ENCODE measurements around the gene POU5F1. TPM values are rescaled to one million over a fixed set of nuclear protein-coding genes. Genes with fewer than 3 reads are reported as not detected.

POU5F1 gene
- total and polyA plus RNA-seq, 2 experiments from 2014 or later: 1.6 TPM; not detected in 1

GRCh38 chr6:31162463-31163165 is 7.9 kb downstream of the POU5F1 start:
- Histone ChIP-seq H3K36me3 (no peaks in the 10 kb centered on the region), H3K4me3 (no peak overlapping the region), H3K27me3 (no peaks in the 10 kb centered on the region), H3K27ac (no peak overlapping the region), H3K4me1 (ENCODE audit: low read depth) (no peaks in the 10 kb centered on the region), H3K9me3 (ENCODE audit: low read depth) (no peaks in the 10 kb centered on the region)
- no peak for DNase-seq (ENCODE audit: low read depth in 1 of 2, low spot score in 1 of 2)
- TF ChIP-seq CTCF (IDR thresholded peaks at IDR 0.05; ENCODE audit: low read depth, low read length): no peak

DNA sequence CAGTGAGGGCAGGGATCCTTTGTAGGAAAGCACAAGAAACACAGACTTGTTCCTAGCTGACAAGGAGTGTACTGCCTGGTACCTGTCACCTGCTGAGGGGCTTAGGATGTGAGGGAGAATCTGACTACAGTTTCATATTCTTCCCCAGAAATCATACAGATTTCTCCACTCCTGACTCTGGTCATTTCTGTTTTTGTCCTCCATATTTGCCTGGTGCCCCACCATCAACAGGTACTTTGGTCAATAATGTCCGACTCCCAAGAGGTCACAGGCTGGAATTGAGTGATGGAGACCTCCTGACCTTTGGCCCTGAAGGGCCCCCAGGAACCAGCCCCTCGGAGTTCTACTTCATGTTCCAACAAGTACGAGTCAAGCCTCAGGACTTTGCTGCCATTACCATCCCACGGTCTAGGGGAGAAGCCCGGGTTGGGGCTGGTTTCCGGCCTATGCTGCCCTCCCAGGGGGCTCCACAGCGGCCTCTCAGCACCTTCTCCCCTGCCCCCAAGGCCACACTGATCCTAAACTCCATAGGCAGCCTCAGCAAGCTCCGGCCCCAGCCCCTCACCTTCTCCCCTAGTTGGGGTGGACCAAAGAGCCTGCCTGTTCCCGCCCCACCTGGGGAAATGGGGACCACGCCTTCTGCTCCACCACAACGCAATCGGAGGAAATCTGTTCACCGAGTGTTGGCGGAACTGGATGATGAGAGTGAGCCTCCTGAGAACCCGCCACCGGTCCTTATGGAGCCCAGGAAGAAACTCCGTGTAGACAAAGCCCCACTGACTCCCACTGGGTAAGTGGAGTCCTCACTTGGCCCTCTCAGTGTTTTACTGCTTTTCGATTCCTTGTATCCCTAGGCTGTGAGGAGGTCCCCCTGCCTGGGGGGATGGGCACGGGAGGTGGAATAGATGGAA is 9.0 kb downstream of the POU5F1 start:
- DNase-seq (ENCODE audit: low read depth in 1 of 2, low spot score in 1 of 2): no peak
- H3K27ac ChIP-seq: no peak overlapping the region
- H3K27me3 ChIP-seq: no peaks in the 10 kb centered on the region
- no peak overlapping the region for H3K4me3 ChIP-seq
- H3K9me3 ChIP-seq (ENCODE audit: low read depth): no peaks in the 10 kb centered on the region
- H3K4me1 ChIP-seq (ENCODE audit: low read depth): no peaks in the 10 kb centered on the region
- TF ChIP-seq CTCF (IDR thresholded peaks at IDR 0.05; ENCODE audit: low read depth, low read length): no peak
- H3K36me3 ChIP-seq: no peaks in the 10 kb centered on the region

DNA sequence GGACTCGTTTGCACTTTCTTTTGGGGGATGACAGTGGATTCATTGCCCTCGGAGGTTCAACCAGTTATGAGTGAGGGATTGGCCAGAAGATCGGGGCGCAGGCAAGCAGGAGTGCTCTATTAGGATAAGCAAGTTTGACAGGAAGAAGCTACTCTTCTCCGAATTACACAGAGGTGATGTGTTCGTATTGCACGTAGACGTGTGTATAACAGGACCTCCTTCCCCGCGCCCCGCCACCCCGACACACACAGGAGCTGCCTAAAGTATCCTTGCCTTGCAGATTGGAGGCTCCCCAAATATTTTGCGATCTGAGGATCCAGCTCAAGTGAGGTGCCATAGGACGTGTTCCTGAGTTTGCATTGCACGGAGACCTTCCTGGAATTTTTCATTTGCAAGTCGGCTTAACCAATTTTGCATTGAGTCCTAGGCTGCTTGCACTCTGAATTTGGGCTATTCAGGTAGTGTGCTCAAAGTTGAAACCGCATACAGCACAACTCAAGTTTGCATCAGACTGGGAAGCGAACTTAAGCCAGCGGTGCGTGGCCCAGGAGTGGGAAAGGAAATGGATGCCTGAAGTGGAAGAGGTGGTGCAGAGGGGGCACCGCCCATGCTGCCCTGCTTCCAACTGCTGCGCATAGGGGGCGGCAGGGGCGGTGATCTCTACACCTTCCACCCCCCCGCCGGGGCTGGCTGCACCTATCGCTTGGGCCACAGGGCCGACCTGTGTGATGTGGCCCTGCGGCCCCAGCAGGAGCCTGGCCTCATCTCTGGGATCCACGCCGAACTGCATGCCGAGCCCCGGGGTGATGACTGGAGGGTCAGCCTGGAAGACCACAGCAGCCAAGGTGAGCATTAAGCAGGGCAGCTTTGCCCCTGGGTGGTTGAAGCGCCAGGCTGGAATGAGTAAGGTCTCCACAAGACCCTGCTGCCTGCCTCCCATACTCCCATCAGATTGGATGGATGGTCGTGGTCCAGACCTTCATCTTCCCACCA is 11.3 kb downstream of the POU5F1 start:
- TF ChIP-seq CTCF (IDR thresholded peaks at IDR 0.05; ENCODE audit: low read depth, low read length): no peak
- H3K27ac ChIP-seq: no peak overlapping the region
- no peaks in the 10 kb centered on the region for H3K36me3 ChIP-seq
- peak in 1 of 2 donors; percentile 23 for DNase-seq (ENCODE audit: low read depth in 1 of 2, low spot score in 1 of 2)
- no peaks in the 10 kb centered on the region for H3K9me3 ChIP-seq (ENCODE audit: low read depth)
- H3K4me1 ChIP-seq (ENCODE audit: low read depth): no peaks in the 10 kb centered on the region
- no peaks in the 10 kb centered on the region for H3K27me3 ChIP-seq
- H3K4me3 ChIP-seq: peak overlapping the region; percentile 61

GRCh38 chr6:31158140-31158862 is 12.2 kb downstream of the POU5F1 start, which contains the start of gene TCF19:
Gene TCF19 (plus strand): TSS chr6:31158589. CDS start chr6:31159470, 881 bp downstream.
- H3K27me3 ChIP-seq: no peaks in the 10 kb centered on the region
- H3K27ac ChIP-seq: peak within 1 kb of the TSS; percentile 57
- peak within 1 kb of the TSS; percentile 61 for H3K4me3 ChIP-seq
- DNase-seq (ENCODE audit: low read depth in 1 of 2, low spot score in 1 of 2): peak; percentile 99
- H3K36me3 ChIP-seq: no peaks in the 10 kb centered on the region
- H3K4me1 ChIP-seq (ENCODE audit: low read depth): no peaks in the 10 kb centered on the region
- TF ChIP-seq CTCF (IDR thresholded peaks at IDR 0.05; ENCODE audit: low read depth, low read length): no peak
- H3K9me3 ChIP-seq (ENCODE audit: low read depth): no peaks in the 10 kb centered on the region
